ENCODE data around the gene PIGQ.

DNA sequence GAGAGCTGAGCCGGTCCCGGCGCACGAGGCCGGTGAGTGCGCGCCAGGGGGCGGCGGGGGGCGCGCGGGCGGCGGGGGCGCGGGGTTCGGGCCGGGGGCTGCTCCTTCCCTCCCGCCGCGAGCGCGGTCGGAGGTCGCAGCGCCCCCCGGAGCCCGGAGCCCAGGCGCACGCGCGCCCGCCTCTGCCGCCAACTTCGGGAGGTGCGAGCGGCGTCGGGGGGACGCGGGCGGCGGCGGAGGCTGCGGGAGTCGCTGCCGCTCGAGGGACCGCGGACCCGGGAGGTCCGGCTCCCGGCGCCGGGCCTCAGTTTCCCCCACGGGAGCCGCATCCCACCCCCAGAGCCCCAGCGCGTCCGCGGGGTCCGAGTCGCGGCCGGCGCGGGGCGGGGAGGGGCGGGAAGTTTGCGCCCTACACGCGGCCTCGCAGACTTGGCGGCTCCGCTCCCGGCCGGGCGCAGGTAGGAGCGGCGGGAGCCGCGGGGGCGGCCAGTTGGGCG lies 9.5 kb upstream of the PIGQ start, which contains the start of gene PRR35:
- TF ChIP-seq POLR2A (IDR thresholded peaks at IDR 0.05) = no peak
- TF ChIP-seq, protein P1, sequence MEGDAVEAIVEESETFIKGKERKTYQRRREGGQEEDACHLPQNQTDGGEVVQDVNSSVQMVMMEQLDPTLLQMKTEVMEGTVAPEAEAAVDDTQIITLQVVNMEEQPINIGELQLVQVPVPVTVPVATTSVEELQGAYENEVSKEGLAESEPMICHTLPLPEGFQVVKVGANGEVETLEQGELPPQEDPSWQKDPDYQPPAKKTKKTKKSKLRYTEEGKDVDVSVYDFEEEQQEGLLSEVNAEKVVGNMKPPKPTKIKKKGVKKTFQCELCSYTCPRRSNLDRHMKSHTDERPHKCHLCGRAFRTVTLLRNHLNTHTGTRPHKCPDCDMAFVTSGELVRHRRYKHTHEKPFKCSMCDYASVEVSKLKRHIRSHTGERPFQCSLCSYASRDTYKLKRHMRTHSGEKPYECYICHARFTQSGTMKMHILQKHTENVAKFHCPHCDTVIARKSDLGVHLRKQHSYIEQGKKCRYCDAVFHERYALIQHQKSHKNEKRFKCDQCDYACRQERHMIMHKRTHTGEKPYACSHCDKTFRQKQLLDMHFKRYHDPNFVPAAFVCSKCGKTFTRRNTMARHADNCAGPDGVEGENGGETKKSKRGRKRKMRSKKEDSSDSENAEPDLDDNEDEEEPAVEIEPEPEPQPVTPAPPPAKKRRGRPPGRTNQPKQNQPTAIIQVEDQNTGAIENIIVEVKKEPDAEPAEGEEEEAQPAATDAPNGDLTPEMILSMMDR (IDR thresholded peaks at IDR 0.05) = no peak

All from testis (tissue), 2 donors.